B cell (primary cell): ENCODE measurements around the gene ARTN. TPM values are rescaled to one million over a fixed set of nuclear protein-coding genes. Genes with fewer than 3 reads are reported as not detected.

Source experiments
- ATAC-seq: fragments of 200-7000 bp; cut with Tn5 transposase; one replicate; pipeline ENCODE4 v1.10.0; 2021; ENCODE audit warnings: low read depth, mild to moderate bottlenecking, moderate number of reproducible peaks, moderate library complexity
- CTCF ChIA-PET: fragments of 350-600 bp; sonication (Branson Sonifier 250); formaldehyde crosslinking; loops from one replicate; lab custom pipeline; 2021; ENCODE audit warnings: antibody characterized with exemption, inconsistent platforms; lab: Charles Lee
- POLR2A ChIA-PET: fragments of 350-600 bp; sonication (Branson Sonifier 250); formaldehyde crosslinking; loops from one replicate; lab custom pipeline; 2021; ENCODE audit warnings: antibody characterized with exemption; lab: Charles Lee
- DNase-seq: peaks from one replicate; pipeline ENCODE4 v3.0.0; 2013
- H2AFZ ChIP-seq: 2 replicates; pipeline ENCODE4 v1.6.1; 2012; ENCODE audit warnings: mild to moderate bottlenecking, low read depth, low read length; ENCODE audit not compliant: insufficient read depth, poor library complexity, severe bottlenecking
- H3K27ac ChIP-seq, 2 donors: 1 replicate in 1 of 2; 2 replicates in 1 of 2; pipeline ENCODE4 v1.5.1; 2012 to 2013; ENCODE audit warnings: low read length in 2 of 2, mild to moderate bottlenecking in 2 of 2, moderate library complexity in 1 of 2
- H3K27me3 ChIP-seq, 4 experiments: fragments of 200-600 bp in 1 of 4; sonication (generic) in 1 of 4; replicated peaks in 1 of 4; 1 replicate in 2 of 4; 2 replicates in 2 of 4; pipeline versions ENCODE4 v1.6.1 to v1.7.0; 2013 to 2016; ENCODE audit warnings: low read length in 3 of 4, mild to moderate bottlenecking in 2 of 4, mixed read lengths in 1 of 4, moderate library complexity in 1 of 4; ENCODE audit not compliant: insufficient read depth in 4 of 4, control insufficient read depth in 3 of 4; ENCODE audit errors: control extremely low read depth in 1 of 4
- H3K36me3 ChIP-seq, 2 experiments: replicated peaks in 1 of 2; 1 replicate in 1 of 2; 2 replicates in 1 of 2; pipeline versions ENCODE4 v1.6.1 to v1.7.1; 2013; ENCODE audit warnings: low read length in 1 of 2; ENCODE audit not compliant: insufficient read depth in 2 of 2, control insufficient read depth in 1 of 2; ENCODE audit errors: control extremely low read depth in 1 of 2, extremely low read depth in 1 of 2
- H3K4me1 ChIP-seq, 2 donors: fragments of 200-600 bp in 1 of 2; sonication (generic) in 1 of 2; 1 replicate in 1 of 2; 2 replicates in 1 of 2; pipeline versions ENCODE4 v1.5.1 to v1.6.1; 2013 to 2017; ENCODE audit warnings: low read length in 2 of 2; ENCODE audit not compliant: control insufficient read depth in 2 of 2, insufficient read depth in 2 of 2
- H3K4me2 ChIP-seq: replicated peaks from 2 replicates; pipeline ENCODE3; 2012; ENCODE audit warnings: mild to moderate bottlenecking, low read depth, low read length; ENCODE audit not compliant: poor library complexity, severe bottlenecking
- H3K4me3 ChIP-seq, 5 experiments: fragments of 200-600 bp in 1 of 5; sonication (generic) in 1 of 5; 1 replicate in 3 of 5; 2 replicates in 2 of 5; pipeline versions ENCODE4 v1.5.1 to v1.7.0; 2011 to 2016; ENCODE audit warnings: low read length in 4 of 5, mild to moderate bottlenecking in 4 of 5, low read depth in 2 of 5, control low read depth in 1 of 5, moderate library complexity in 1 of 5; ENCODE audit not compliant: insufficient read depth in 1 of 5; ENCODE audit errors: control extremely low read depth in 1 of 5, extremely low read depth in 1 of 5
- H3K79me2 ChIP-seq: fragments of 200-600 bp; sonication (generic); one replicate; pipeline ENCODE4 v1.6.0; 2016; ENCODE audit warnings: low read length; ENCODE audit not compliant: control insufficient read depth, insufficient read depth
- H3K9ac ChIP-seq: fragments of 200-600 bp; sonication (generic); 2 replicates; pipeline ENCODE4 v1.6.1; 2017; ENCODE audit warnings: mild to moderate bottlenecking, low read length, moderate library complexity
- H3K9me3 ChIP-seq, 3 donors: one replicate each; pipeline versions ENCODE4 v1.6.1 to v1.7.1; 2013; ENCODE audit warnings: low read length in 2 of 3; ENCODE audit not compliant: control insufficient read depth in 2 of 3, insufficient read depth in 1 of 3; ENCODE audit errors: control extremely low read depth in 1 of 3
- H4K20me1 ChIP-seq: 2 replicates; pipeline ENCODE4 v1.6.0; 2012; ENCODE audit warnings: mild to moderate bottlenecking, low read length; ENCODE audit not compliant: insufficient read depth, control insufficient read depth, poor library complexity, severe bottlenecking
- H3K27ac Mint-ChIP-seq: one replicate; pipeline ENCODE4 v1.8.0; 2021; ENCODE audit warnings: mixed read lengths
- H3K27me3 Mint-ChIP-seq: one replicate; pipeline ENCODE4 v1.8.0; 2021; ENCODE audit warnings: mixed read lengths
- H3K4me1 Mint-ChIP-seq: one replicate; pipeline ENCODE4 v1.8.0; 2021; ENCODE audit warnings: mixed read lengths
- H3K4me3 Mint-ChIP-seq: one replicate; pipeline ENCODE4 v1.8.0; 2021; ENCODE audit warnings: mixed read lengths
- H3K9me3 Mint-ChIP-seq: one replicate; pipeline ENCODE4 v1.8.0; 2022; ENCODE audit warnings: mixed read lengths; ENCODE audit not compliant: insufficient read depth
- EZH2 ChIP-seq: IDR thresholded peaks from 2 replicates; pipeline ENCODE4 v1.6.1; 2012; ENCODE audit warnings: borderline replicate concordance, low read depth, mild to moderate bottlenecking, moderate library complexity, low read length; ENCODE audit not compliant: insufficient read depth, poor library complexity, severe bottlenecking
- WGBS: methylation state at CpG from one replicate; pipeline ENCODE4 v1.1.5; 2013; ENCODE audit warnings: missing lambda C conversion rate; ENCODE audit not compliant: insufficient coverage; 5-methylcytosine and 5-hydroxymethylcytosine counted together
- intact Hi-C: fragments of 100-400 bp; cut with micrococcal nuclease; formaldehyde crosslinking; loops from one replicate; pipeline ENCODE4 v1.10.0; 2022
- polyA plus RNA-seq: library from polyadenylated mRNA; depleted of rRNA; stranded (reverse); fragments of >200 nt; gene quantifications from 2 replicates; pipeline ENCODE4 v1.2.3, GENCODE V29; 2012
- total RNA-seq, 2 donors: library from RNA; stranded (reverse); fragments of 120-200 nt in 1 of 2; gene quantifications; 1 replicate in 1 of 2; 2 replicates in 1 of 2; pipeline versions ENCODE4 v1.2.3 to v1.2.4, GENCODE V29; 2013 to 2022
- TF ChIP-seq, protein P1 (sequence below): fragments of 200-600 bp; IDR thresholded peaks from one replicate; pipeline ENCODE4 v1.8.0; 2022; ENCODE audit warnings: antibody characterized with exemption, mild to moderate bottlenecking

ARTN gene
- total and polyA plus RNA-seq, 2 donors (not counting 1 experiment from before 2014, with no cell fraction given) = 0.13 to 0.64 TPM

DNA sequence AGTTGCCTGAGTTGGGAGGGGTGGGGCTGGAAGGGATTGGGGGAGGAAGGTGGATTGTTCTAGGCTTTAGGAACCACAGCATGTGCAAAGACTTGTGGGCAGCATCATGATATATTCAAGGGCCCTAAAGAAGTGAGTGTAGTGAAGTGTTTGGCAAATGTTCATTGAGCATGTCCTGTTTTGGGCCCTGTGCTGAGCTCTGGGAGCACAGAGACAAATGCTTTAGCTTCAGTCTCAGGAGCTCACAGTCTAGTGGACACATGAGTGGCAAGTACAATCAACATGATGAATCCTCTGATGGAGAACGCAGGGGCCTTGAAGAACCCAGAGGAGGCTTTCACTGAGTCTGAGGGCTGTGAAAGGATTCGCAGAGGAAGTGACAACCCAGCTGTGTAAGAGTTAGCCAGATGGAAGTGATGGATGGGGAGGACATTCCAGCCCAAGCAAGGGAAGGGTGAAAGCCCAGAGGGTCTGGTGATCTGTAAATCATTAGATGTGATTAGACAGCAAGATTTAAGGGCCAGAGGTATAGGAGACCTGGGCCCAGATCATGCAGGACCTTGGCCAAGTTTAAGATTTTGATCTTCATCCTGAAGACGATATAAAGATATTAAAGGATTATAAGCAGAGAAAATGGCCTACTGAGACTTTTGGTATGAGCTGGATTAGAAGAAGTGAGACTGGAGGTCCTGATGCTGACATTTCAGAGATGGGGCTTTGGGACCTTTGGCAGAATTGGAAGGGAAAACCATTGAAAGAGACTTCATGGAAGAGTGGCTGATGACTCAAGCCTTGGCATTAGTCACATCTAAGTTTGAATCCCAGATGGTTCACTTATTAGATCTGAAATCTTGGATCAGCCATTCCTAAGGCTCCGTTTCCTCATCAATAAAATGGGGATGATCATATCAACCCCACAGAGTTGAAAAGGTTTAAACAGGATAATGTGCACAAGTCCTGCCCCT is 17.7 kb downstream of the ARTN start:
- intact Hi-C loops = no loop called here
- no peaks in the 10 kb centered on the region for H3K9me3 Mint-ChIP-seq
- Histone ChIP-seq H3K4me2 (no peak overlapping the region), H2AFZ (no peak overlapping the region), H3K36me3 (peaks cover 0 to 9% of the 10 kb centered on the region in 2 experiments), H3K9ac (no peak overlapping the region), H3K4me3 (no peak overlapping the region), H3K27me3 (no peaks in the 10 kb centered on the region), H3K9me3 (no peaks in the 10 kb centered on the region), H4K20me1 (peaks cover 5% of the 10 kb centered on the region), H3K79me2 (peaks cover 52% of the 10 kb centered on the region), H3K4me1 (peaks cover 10 to 17% of the 10 kb centered on the region in 2 donors), H3K27ac (no peak overlapping the region)
- H3K27ac Mint-ChIP-seq = no peak overlapping the region
- 93% methylated on average over 3 of the region's 4 CpGs for WGBS
- peaks cover 24% of the 10 kb centered on the region for H3K4me1 Mint-ChIP-seq
- ChIA-PET POLR2A (no interaction called here), CTCF (interaction anchor here (1.8 kb wide), 1 partner anchor 97 kb away, joined by 5 read pairs; no protein-coding TSS in a partner anchor)
- no peak overlapping the region for H3K4me3 Mint-ChIP-seq
- ATAC-seq (no peak), DNase-seq (no peak)
- no peaks in the 10 kb centered on the region for H3K27me3 Mint-ChIP-seq
- no peak for TF ChIP-seq EZH2
- TF ChIP-seq, protein P1, sequence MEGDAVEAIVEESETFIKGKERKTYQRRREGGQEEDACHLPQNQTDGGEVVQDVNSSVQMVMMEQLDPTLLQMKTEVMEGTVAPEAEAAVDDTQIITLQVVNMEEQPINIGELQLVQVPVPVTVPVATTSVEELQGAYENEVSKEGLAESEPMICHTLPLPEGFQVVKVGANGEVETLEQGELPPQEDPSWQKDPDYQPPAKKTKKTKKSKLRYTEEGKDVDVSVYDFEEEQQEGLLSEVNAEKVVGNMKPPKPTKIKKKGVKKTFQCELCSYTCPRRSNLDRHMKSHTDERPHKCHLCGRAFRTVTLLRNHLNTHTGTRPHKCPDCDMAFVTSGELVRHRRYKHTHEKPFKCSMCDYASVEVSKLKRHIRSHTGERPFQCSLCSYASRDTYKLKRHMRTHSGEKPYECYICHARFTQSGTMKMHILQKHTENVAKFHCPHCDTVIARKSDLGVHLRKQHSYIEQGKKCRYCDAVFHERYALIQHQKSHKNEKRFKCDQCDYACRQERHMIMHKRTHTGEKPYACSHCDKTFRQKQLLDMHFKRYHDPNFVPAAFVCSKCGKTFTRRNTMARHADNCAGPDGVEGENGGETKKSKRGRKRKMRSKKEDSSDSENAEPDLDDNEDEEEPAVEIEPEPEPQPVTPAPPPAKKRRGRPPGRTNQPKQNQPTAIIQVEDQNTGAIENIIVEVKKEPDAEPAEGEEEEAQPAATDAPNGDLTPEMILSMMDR = no peak
